Neural cell (in vitro differentiated cells): Measurements from ENCODE around the gene TNFAIP1. TPM values are rescaled to one million over a fixed set of nuclear protein-coding genes. Genes with fewer than 3 reads are reported as not detected.

Experiments
- H2AFZ ChIP-seq: fragments of 200-600, 300-800 bp; sonication (generic), shearing (Covaris generic); 2 replicates; pipeline ENCODE4 v1.6.0; 2014; ENCODE audit warnings: low read depth, mild to moderate bottlenecking, antibody characterized with exemption, low read length, moderate library complexity
- H3F3A ChIP-seq: fragments of 200-600 bp; shearing (Covaris generic); 2 replicates; pipeline ENCODE4 v1.6.1; 2016; ENCODE audit warnings: mild to moderate bottlenecking, moderate library complexity, mixed read lengths, antibody characterized with exemption, low read length; ENCODE audit not compliant: insufficient read depth, poor library complexity, severe bottlenecking
- H3K27ac ChIP-seq: fragments of 200-600, 300-800 bp; sonication (generic), shearing (Covaris generic); 2 replicates; pipeline ENCODE4 v1.5.1; 2014; ENCODE audit warnings: mild to moderate bottlenecking, low read length, moderate library complexity
- H3K27me3 ChIP-seq: fragments of 300-800, 200-600 bp; sonication (generic), shearing (Covaris generic); 2 replicates; pipeline ENCODE4 v1.6.0; 2014; ENCODE audit warnings: mild to moderate bottlenecking, low read depth, low read length, moderate library complexity; ENCODE audit not compliant: insufficient read depth
- H3K36me3 ChIP-seq: fragments of 300-800, 200-600 bp; sonication (generic), shearing (Covaris generic); 2 replicates; pipeline ENCODE4 v1.5.1; 2014; ENCODE audit warnings: mild to moderate bottlenecking, antibody characterized with exemption, low read length, moderate library complexity; ENCODE audit not compliant: insufficient read depth
- H3K4me2 ChIP-seq: fragments of 300-800, 200-600 bp; sonication (generic), shearing (Covaris generic); 2 replicates; pipeline ENCODE4 v1.6.0; 2014; ENCODE audit warnings: mild to moderate bottlenecking, low read length
- H3K4me3 ChIP-seq: fragments of 300-800, 200-600 bp; sonication (generic), shearing (Covaris generic); 2 replicates; pipeline ENCODE4 v1.5.1; 2014; ENCODE audit warnings: mild to moderate bottlenecking, low read length, moderate library complexity
- H3K79me2 ChIP-seq: fragments of 200-600 bp; shearing (Covaris generic); replicated peaks from 2 replicates; pipeline ENCODE4 v1.6.0; 2014; ENCODE audit warnings: mild to moderate bottlenecking, low read length, moderate library complexity; ENCODE audit not compliant: insufficient read depth
- H3K9ac ChIP-seq: fragments of 300-800, 200-600 bp; sonication (generic), shearing (Covaris generic); 2 replicates; pipeline ENCODE4 v1.6.1; 2016; ENCODE audit warnings: mild to moderate bottlenecking, low read length, mixed read lengths
- H3K9me2 ChIP-seq: fragments of 200-600 bp; shearing (Covaris generic); 2 replicates; pipeline ENCODE4 v1.6.1; 2016; ENCODE audit warnings: mild to moderate bottlenecking, low read length, mixed read lengths; ENCODE audit not compliant: insufficient read depth
- H3K9me3 ChIP-seq: fragments of 200-600, 300-800 bp; sonication (generic), shearing (Covaris generic); 2 replicates; pipeline ENCODE4 v1.6.1; 2016; ENCODE audit warnings: mild to moderate bottlenecking, mixed run types, low read length, moderate library complexity, mixed read lengths
- H4K20me1 ChIP-seq: fragments of 200-600 bp; shearing (Covaris generic); 2 replicates; pipeline ENCODE4 v1.6.1; 2016; ENCODE audit warnings: mild to moderate bottlenecking, mixed run types; ENCODE audit not compliant: insufficient read depth
- CTCF ChIP-seq: fragments of 450-650 bp; IDR thresholded peaks from 2 replicates; pipeline ENCODE4 v1.5.1; 2014; ENCODE audit warnings: antibody characterized with exemption, mild to moderate bottlenecking, moderate library complexity; ENCODE audit not compliant: poor library complexity, severe bottlenecking
- EP300 ChIP-seq: fragments of 450-650 bp; conservative IDR thresholded peaks from 2 replicates; pipeline ENCODE4 v1.6.1; 2014; ENCODE audit warnings: antibody characterized with exemption, mild to moderate bottlenecking, moderate library complexity; ENCODE audit not compliant: poor library complexity, severe bottlenecking
- EZH2 ChIP-seq: fragments of 200-600, 300-800 bp; shearing (Covaris generic), sonication (generic); IDR thresholded peaks from 2 replicates; pipeline ENCODE4 v1.6.1; 2014; ENCODE audit warnings: antibody characterized with exemption, low read length, borderline replicate concordance, mild to moderate bottlenecking; ENCODE audit not compliant: insufficient read depth, poor library complexity, severe bottlenecking
- MXI1 ChIP-seq: fragments of 450-650 bp; conservative IDR thresholded peaks from 2 replicates; pipeline ENCODE4 v1.6.1; 2014; ENCODE audit warnings: antibody characterized with exemption, mild to moderate bottlenecking; ENCODE audit not compliant: poor library complexity, severe bottlenecking
- POLR2AphosphoS5 ChIP-seq: IDR thresholded peaks from 2 replicates; pipeline ENCODE4 v1.6.1; 2012
- RAD21 ChIP-seq: fragments of 450-650 bp; conservative IDR thresholded peaks from 2 replicates; pipeline ENCODE4 v1.6.1; 2014; ENCODE audit warnings: antibody characterized with exemption, mild to moderate bottlenecking, moderate library complexity
- REST ChIP-seq: IDR thresholded peaks from 2 replicates; pipeline ENCODE4 v1.6.1; 2012; ENCODE audit warnings: borderline replicate concordance
- SMC3 ChIP-seq: fragments of 450-650 bp; conservative IDR thresholded peaks from 2 replicates; pipeline ENCODE4 v1.6.1; 2014; ENCODE audit warnings: antibody characterized with exemption, mild to moderate bottlenecking, moderate library complexity; ENCODE audit not compliant: poor library complexity
- TAF1 ChIP-seq: IDR thresholded peaks from 2 replicates; pipeline ENCODE4 v1.6.1; 2012; ENCODE audit warnings: low read depth
- polyA plus RNA-seq: library from polyadenylated mRNA; depleted of rRNA; stranded (reverse); fragments of >200 nt; gene quantifications from 2 replicates; pipeline ENCODE4 v1.2.3, GENCODE V29; 2014

TNFAIP1 gene
- polyA plus RNA-seq, 1 donor from 2014 or later, result 40.8 TPM

GRCh38 chr17:28328325-28328724 is 7.2 kb upstream of the TNFAIP1 start:
- no peaks in the 10 kb centered on the region for H3K27me3 ChIP-seq
- peaks cover 19% of the 10 kb centered on the region for H3K79me2 ChIP-seq

GRCh38 chr17:28330671-28331070 is 4.9 kb upstream of the TNFAIP1 start:
- peaks cover 6% of the 10 kb centered on the region for H3K36me3 ChIP-seq
- H2AFZ ChIP-seq, result no peak overlapping the region
- no peaks in the 10 kb centered on the region for H3K27me3 ChIP-seq
- H3K27ac ChIP-seq, result no peak overlapping the region
- H3K4me2 ChIP-seq, result no peak overlapping the region
- H3K79me2 ChIP-seq, result peaks cover 26% of the 10 kb centered on the region
- no peaks in the 10 kb centered on the region for H3K9me2 ChIP-seq
- H4K20me1 ChIP-seq, result no peaks in the 10 kb centered on the region
- no peak overlapping the region for H3K4me3 ChIP-seq
- H3K9me3 ChIP-seq, result no peaks in the 10 kb centered on the region
- H3K9ac ChIP-seq, result no peak overlapping the region
- H3F3A ChIP-seq, result no peaks in the 10 kb centered on the region
- TF ChIP-seq POLR2AphosphoS5 (no peak), RAD21 (no peak), EZH2 (no peak), MXI1 (no peak), EP300 (no peak), SMC3 (no peak), TAF1 (no peak), CTCF (no peak)

More at GRCh38 chr17:28328325-28328724, 7.2 kb upstream of the TNFAIP1 start:
- Histone ChIP-seq H3K27ac (no peak overlapping the region), H3K9ac (no peak overlapping the region), H3K9me3 (no peaks in the 10 kb centered on the region), H2AFZ (no peak overlapping the region), H3K4me2 (no peak overlapping the region), H3F3A (no peaks in the 10 kb centered on the region), H3K4me3 (no peak overlapping the region), H3K9me2 (no peaks in the 10 kb centered on the region), H4K20me1 (no peaks in the 10 kb centered on the region), H3K36me3 (peaks cover 6% of the 10 kb centered on the region)
- TF ChIP-seq TAF1 (no peak), CTCF (no peak), MXI1 (no peak), REST (no peak), SMC3 (no peak), RAD21 (no peak), EP300 (no peak), EZH2 (no peak), POLR2AphosphoS5 (no peak)
